ENCODE measurements around the gene RRP15. TPM values are rescaled to one million over a fixed set of nuclear protein-coding genes. Genes with fewer than 3 reads are reported as not detected.

RRP15 gene
- polyA plus RNA-seq, 3 donors, result 0.81 to 7.6 (median 4.6) TPM

- Histone ChIP-seq H3K9ac (ENCODE audit: insufficient read depth, low read length, poor library complexity, severe bottlenecking) (no peak overlapping the region), H3K4me2 (replicated peaks; ENCODE audit: extremely low read depth, low read length, poor library complexity, severe bottlenecking) (no peak overlapping the region), H3K4me3 (replicated peaks in 1 of 3; ENCODE audit: low read depth in 2 of 3, low read length in 3 of 3) (no peak overlapping the region), H2AFZ (ENCODE audit: insufficient read depth, low read depth, low read length, poor library complexity, severe bottlenecking) (no peak overlapping the region), H3K27me3 (ENCODE audit: control insufficient read depth in 2 of 2, insufficient read depth in 2 of 2, low read length in 2 of 2) (no peaks in the 10 kb centered on the region), H4K20me1 (ENCODE audit: insufficient read depth, low read length) (no peaks in the 10 kb centered on the region), H3K27ac (ENCODE audit: low read depth in 1 of 2, low read length in 2 of 2) (no peak overlapping the region), H3K36me3 (replicated peaks in 1 of 2; ENCODE audit: control insufficient read depth in 1 of 2, insufficient read depth in 2 of 2, low read length in 2 of 2) (peaks cover 5 to 11% of the 10 kb centered on the region in 2 donors), H3K79me2 (ENCODE audit: insufficient read depth, low read length) (peaks cover 6% of the 10 kb centered on the region), H3K4me1 (ENCODE audit: control insufficient read depth in 1 of 2, insufficient read depth in 2 of 2, low read length in 2 of 2) (no peaks in the 10 kb centered on the region), H3K9me3 (replicated peaks in 1 of 2; ENCODE audit: control insufficient read depth in 1 of 2, insufficient read depth in 1 of 2, low read length in 2 of 2) (no peaks in the 10 kb centered on the region)
- 89% methylated on average over 1 of the region's 3 CpGs for WGBS (ENCODE audit: insufficient coverage)
- Mint-ChIP-seq H3K4me1 (no peaks in the 10 kb centered on the region), H3K27me3 (ENCODE audit: low read depth in 3 of 3) (no peaks in the 10 kb centered on the region), H3K4me3 (no peak overlapping the region), H3K27ac (no peak overlapping the region), H3K36me3 (peaks cover 11 to 13% of the 10 kb centered on the region in 2 donors), H3K9me3 (no peaks in the 10 kb centered on the region)
- no peak for DNase-seq
- intact Hi-C loops (cut with micrococcal nuclease), result no loop called here
- TF ChIP-seq CTCF (IDR thresholded peaks at IDR 0.05), result no peak
These were observed 9.5 kb downstream of the RRP15 start for GRCh38 chr1:218294546-218294945.

GRCh38 chr1:218296162-218296561 lies 11.1 kb downstream of the RRP15 start:
- Histone ChIP-seq H3K9ac (ENCODE audit: insufficient read depth, low read length, poor library complexity, severe bottlenecking) (no peak overlapping the region), H3K4me2 (replicated peaks; ENCODE audit: extremely low read depth, low read length, poor library complexity, severe bottlenecking) (no peak overlapping the region), H3K27ac (ENCODE audit: low read depth in 1 of 2, low read length in 2 of 2) (no peak overlapping the region), H3K4me3 (replicated peaks in 1 of 3; ENCODE audit: low read depth in 2 of 3, low read length in 3 of 3) (no peak overlapping the region), H3K27me3 (ENCODE audit: control insufficient read depth in 2 of 2, insufficient read depth in 2 of 2, low read length in 2 of 2) (no peaks in the 10 kb centered on the region), H3K36me3 (replicated peaks in 1 of 2; ENCODE audit: control insufficient read depth in 1 of 2, insufficient read depth in 2 of 2, low read length in 2 of 2) (peaks cover 5 to 11% of the 10 kb centered on the region in 2 donors), H2AFZ (ENCODE audit: insufficient read depth, low read depth, low read length, poor library complexity, severe bottlenecking) (no peak overlapping the region), H3K79me2 (ENCODE audit: insufficient read depth, low read length) (no peaks in the 10 kb centered on the region), H3K4me1 (ENCODE audit: control insufficient read depth in 1 of 2, insufficient read depth in 2 of 2, low read length in 2 of 2) (no peaks in the 10 kb centered on the region), H4K20me1 (ENCODE audit: insufficient read depth, low read length) (no peaks in the 10 kb centered on the region), H3K9me3 (replicated peaks in 1 of 2; ENCODE audit: control insufficient read depth in 1 of 2, insufficient read depth in 1 of 2, low read length in 2 of 2) (no peaks in the 10 kb centered on the region)
- intact Hi-C loops (cut with micrococcal nuclease), result no loop called here
- Mint-ChIP-seq H3K9me3 (no peaks in the 10 kb centered on the region), H3K4me1 (no peaks in the 10 kb centered on the region), H3K36me3 (peaks cover 11 to 14% of the 10 kb centered on the region in 2 donors), H3K4me3 (no peak overlapping the region), H3K27ac (no peak overlapping the region), H3K27me3 (ENCODE audit: low read depth in 3 of 3) (no peaks in the 10 kb centered on the region)
- no peak for TF ChIP-seq CTCF (IDR thresholded peaks at IDR 0.05)
- no CpG with 5 or more reads among the region's 2 CpGs for WGBS (ENCODE audit: insufficient coverage)
- no peak for DNase-seq

Data from CD14-positive monocyte (primary cell).